Renal pelvis (tissue), 4 donors: ENCODE data around the gene VSIR. TPM values are rescaled to one million over a fixed set of nuclear protein-coding genes. Genes with fewer than 3 reads are reported as not detected.
A peak's percentile ranks its signal among the peaks of the same experiment; 100 is the strongest.

ENCODE experiments used
- DNase-seq: peaks from one replicate; pipeline ENCODE4 v3.0.0-alpha.2; 2013
- polyA plus RNA-seq, 3 donors: library from polyadenylated mRNA; unstranded; fragments of 120-200 nt; gene quantifications; one replicate each; pipeline ENCODE4 v1.2.1, GENCODE V29; 2013; ENCODE audit not compliant: insufficient read length in 3 of 3

VSIR gene
- polyA plus RNA-seq, 3 donors: 8.4 to 10.5 (median 8.6) TPM

DNA sequence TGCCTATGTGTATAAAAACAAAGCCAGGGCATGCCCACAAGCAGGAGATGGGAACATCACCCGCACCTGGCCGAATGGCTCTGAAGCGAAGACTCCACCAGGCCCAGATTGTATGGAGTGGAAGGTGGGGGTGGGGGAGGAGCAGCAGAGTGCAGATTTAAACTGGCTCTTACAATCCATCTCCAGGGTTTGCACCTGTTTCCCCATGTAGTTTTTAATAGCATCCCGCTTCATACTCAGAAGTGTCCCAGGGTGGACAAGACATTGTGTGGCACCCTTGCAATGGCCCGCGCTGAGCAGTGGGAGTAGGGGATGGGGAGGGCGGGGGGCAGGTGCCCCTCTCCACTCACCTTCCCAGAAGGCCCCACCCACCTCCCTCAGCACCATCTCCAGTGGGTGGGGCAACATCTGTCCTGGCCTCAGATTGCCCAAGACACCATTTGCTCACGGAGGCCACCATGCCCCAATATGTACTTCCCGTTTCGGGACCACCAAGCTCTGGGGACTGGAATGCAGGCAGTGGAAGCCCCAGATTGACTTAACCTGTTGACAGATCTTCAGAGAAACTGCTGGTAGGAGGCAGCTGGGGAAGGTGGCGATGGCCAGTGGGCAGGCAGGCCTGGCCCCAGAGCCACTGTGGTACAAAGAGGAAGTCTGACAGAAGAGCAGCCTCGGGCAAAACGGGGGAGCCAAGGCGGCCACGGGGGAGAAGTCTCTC lies 23.0 kb downstream of the VSIR start:
- DNase-seq: no peak

DNA sequence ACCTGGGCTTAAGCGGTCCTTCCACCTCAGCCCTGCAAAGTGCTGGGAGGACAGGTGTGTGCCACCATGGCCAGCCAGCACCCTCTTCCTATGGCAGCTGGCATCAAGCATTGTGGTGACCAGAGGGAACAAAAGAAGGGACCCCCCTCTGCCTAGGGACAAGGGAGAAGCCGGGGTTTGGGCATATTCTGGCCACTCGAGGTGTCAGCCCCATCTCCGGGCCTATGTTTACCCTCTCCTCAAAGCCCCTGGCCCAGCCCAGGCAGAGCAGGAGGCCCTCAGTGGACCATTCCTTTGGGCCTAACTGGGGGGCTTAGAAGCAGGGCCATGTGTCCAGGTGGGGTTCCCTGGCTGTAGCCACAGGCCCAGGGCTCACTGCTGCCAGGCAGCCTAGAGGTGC lies 23.9 kb downstream of the VSIR start:
- no peak for DNase-seq

GRCh38 chr10:71748671-71749191 lies 24.6 kb downstream of the VSIR start:
- no peak for DNase-seq

DNA sequence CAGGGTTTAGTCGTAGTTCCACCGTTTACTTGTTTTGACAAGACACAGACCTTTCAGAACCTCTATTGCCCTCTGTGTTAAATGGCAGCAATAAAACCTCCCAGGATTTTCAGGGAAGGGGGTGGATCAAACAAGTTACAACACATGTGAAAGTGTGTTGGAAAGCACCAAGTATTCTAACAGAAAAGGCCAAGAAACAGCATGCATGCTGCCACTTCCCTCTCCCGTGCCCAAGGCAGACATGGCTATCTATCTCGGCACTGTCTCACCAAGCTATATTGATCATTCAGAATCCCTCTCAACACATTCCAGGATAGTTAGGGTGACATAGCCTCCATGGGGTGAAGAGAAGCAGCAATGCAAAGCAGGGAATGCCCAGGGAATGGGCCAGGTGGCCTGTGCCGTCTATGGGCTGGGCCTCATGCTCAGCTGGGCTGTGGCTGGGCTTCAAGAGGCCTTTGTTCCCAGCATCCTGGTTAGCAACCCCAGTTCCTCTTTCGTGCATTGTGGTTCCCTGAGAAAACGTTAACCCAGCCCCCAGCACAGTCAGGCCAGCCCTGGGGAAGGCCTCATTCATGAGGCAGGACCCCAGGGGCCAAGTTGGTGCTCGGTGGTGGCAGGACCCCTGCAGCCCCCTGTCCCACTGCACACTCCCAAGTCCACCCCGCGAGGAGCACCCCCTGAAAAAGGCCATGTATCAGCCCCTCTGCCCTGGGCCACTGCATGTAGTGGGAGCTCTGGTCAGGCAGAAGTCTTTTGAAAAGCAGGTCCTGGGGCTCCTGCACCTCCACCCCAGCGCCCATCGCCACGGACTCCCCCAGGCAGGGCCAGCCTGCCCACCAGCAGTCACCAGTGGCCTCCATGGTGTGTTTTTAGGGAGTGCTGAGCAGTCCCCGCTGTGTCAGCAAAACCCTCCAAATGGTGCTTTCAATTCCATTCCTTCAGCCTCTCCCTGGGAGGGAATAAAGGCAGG lies 25.5 kb downstream of the VSIR start:
- DNase-seq: no peak

- DNase-seq: no peak
Observed at GRCh38 chr10:71747039-71747531, 26.2 kb downstream of the VSIR start.

GRCh38 chr10:71746344-71747037 lies 26.8 kb downstream of the VSIR start:
- peak; percentile 20 for DNase-seq

GRCh38 chr10:71745664-71746250 lies 27.6 kb downstream of the VSIR start:
- DNase-seq: no peak

- DNase-seq: no peak
Observed at GRCh38 chr10:71744897-71745663, 28.2 kb downstream of the VSIR start.

DNA sequence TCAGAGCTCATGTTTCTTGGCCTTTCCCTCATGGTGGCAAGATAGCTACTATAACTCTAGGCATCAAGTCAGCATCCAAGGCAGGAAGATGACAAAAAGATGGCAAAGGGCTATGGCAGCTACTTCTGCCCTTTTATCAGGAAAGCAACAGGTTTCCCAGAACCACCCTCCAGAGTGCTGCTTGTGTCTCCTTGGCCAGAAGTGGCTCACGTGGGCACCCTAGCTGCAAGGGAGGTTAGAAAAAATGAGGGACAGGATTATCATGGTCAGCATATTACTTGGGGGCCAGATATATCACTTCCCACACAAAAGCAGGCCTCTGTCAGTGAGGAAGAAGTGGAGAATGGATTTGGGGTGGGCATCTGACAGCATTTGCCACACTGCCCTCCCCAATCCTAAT lies 29.5 kb downstream of the VSIR start:
- DNase-seq: no peak

DNA sequence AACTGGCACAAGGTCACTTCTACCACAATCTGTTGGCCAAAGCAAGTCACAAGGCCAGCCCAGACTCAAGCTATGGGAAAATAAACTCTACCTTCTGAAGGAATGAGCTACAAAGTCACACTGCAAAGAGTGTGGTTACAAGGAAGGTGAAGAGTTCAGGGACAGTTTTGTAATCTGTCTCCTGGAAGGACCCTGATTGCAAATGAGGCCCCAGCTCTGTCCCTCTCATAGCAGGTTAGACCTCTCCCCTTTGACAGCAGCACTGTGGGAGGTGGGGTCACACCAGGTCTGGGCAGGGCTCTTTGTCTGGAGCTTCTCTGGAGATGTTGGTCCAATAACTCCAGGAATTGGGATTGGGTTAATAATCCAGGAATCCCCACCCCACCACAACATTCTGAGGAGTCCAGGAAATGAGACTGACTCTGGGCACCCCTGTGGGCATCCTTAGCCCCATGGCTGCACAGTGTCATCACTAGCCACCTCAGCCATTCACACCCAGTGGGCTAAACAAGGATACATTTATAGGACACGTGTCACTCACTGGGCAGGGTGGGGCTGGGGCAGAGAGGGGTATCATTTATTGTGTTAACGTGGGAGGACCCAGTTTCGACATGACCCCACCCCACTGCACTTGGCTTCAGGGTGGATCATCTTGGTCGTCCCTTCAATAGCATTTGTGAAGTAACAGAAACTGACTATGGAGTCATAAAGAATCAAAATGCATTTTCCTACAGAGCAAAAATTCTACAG lies 30.1 kb downstream of the VSIR start:
- DNase-seq: no peak

DNA sequence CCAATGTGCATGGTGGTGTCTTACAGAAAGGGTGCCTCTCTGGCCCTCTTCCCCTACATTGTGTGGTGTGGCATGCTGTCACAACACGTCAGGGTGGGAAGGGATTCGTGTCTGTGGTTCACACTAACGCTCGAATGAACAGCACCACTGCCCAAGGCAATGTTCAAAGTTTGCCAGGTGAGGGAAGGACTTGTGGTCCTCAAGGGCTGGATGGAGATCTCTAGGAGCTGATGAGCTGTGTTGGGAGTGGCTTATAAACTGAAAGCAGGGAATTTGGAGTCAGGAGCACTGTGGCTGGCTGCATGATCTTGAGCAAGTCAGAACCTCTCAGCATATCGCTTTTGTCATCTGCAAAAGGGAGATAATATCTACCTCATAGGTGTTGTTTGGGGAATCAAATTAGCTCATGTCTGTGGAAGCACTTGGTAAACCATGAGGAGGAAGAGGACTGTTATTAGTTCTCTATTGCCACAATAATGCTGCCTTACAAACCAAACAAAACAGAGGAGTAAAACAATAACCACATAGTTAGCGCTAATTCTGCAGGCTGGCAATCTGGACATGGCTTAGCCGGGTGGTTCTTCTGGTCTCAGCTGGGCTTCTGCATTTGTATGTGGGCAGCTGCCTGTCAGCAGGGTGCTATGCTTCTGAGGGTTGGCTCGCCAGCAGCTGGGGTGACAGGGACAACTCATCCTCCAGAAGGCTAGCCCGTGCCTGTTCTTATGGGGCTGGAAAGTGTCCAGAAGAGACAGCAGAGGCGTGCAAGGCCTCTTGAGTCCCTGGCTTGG lies 30.8 kb downstream of the VSIR start:
- no peak for DNase-seq

- DNase-seq: no peak
Observed at GRCh38 chr10:71741671-71742070, 31.6 kb downstream of the VSIR start.

- no peak for DNase-seq
Observed at GRCh38 chr10:71741029-71741428, 32.3 kb downstream of the VSIR start.

GRCh38 chr10:71740069-71740653 lies 33.2 kb downstream of the VSIR start:
- no peak for DNase-seq

DNA sequence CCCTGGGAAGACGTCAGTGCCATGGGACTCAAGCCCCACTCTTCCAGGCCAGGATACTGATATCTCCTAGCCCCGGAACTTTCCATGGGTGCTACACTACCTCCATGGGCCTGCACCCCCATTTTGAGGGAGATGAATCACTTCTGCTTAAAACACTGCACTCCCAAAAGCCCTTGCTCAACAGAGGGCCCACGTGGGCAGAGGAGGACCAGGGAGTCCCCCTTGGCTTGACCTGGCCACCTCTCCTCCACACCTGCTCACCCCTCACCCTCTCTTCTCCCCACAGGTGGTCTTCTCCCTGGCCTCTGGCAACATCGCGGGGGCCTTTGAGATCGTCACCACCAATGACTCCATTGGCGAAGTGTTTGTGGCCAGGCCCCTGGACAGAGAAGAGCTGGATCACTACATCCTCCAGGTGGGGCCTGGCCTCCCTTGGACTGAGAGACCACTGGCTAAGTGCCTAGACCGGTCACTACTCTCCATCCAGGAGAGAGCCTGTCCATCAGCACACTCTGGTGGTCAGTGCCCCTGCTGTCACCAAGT lies 33.9 kb downstream of the VSIR start:
- no peak for DNase-seq

DNA sequence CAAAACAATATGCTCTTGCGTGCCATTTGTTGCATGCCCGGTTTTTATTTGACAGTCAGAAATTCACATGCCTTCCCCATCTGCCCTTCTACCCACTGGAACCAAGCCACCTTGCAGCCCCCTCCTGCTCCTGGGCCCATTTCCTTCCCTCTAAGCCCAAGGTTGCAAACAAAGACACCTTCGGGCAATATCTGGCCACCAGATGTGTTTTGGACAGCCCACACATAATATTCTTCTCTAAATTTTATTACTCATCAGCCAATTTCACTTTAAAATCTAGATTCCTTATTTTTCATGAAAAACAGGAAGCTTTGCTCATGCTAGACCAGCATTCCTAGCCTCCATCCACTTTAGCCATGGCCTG lies 35.5 kb downstream of the VSIR start:
- no peak for DNase-seq

- no peak for DNase-seq
Observed at GRCh38 chr10:71737001-71737833, 36.1 kb downstream of the VSIR start.

DNA sequence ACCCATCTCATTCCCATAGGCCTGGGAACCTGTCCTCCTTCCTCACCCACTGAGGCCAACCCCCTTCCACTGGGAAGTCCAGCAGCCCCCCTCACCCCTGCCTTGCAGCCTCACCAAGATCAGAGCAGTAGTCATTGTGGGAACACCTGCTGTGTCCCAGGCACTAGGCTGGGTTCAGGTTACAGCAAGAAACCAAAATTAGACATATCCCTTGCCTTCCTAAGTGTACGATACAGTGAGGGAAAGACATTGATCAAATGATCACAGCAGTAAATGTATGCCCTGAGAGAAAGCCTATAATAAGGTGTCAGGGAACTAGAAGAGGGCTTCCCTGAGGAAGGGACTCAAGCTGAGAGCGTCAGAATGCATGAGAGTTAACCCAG lies 36.8 kb downstream of the VSIR start:
- DNase-seq: no peak
